ENCODE measurements around the gene POLN. TPM values are rescaled to one million over a fixed set of nuclear protein-coding genes. Genes with fewer than 3 reads are reported as not detected.

Gene POLN
- total RNA-seq, 1 experiment from 2014 or later, result 3.5 TPM

- Mint-ChIP-seq H3K27ac (no peak overlapping the region; the same call in 1 of the 2 replicates), H3K4me1 (no peaks in the 10 kb centered on the region), H3K9me3 (no peaks in the 10 kb centered on the region), H3K4me3 (no peak overlapping the region), H3K27me3 (ENCODE audit: low read depth) (no peaks in the 10 kb centered on the region; the same call in none of the 2 replicates), H3K36me3 (no peaks in the 10 kb centered on the region)
- CTCF ChIA-PET, result no interaction called here
- POLR2A ChIA-PET, result interaction anchor here (0.7 kb wide), 1 partner anchor 64 kb away, joined by 3 read pairs; no protein-coding TSS in a partner anchor
- DNase-seq (ENCODE audit: low spot score) (no peak), ATAC-seq (no peak)
- TF ChIP-seq TEAD4 (CRISPR knock-in tag; IDR thresholded peaks at IDR 0.05) (no peak), TP53 (CRISPR knock-in tag; IDR thresholded peaks at IDR 0.05) (no peak), ZNF317 (CRISPR knock-in tag; IDR thresholded peaks at IDR 0.05; ENCODE audit: borderline replicate concordance, low read depth) (no peak), PREB (CRISPR knock-in tag; IDR thresholded peaks at IDR 0.05; ENCODE audit: borderline replicate concordance) (no peak), KAT7 (CRISPR knock-in tag; IDR thresholded peaks at IDR 0.05; ENCODE audit: borderline replicate concordance) (no peak), RORB (CRISPR knock-in tag; IDR thresholded peaks at IDR 0.05) (no peak), CREB1 (CRISPR knock-in tag; IDR thresholded peaks at IDR 0.05) (no peak), MYBL2 (CRISPR knock-in tag; IDR thresholded peaks at IDR 0.05) (no peak), GTF2I (CRISPR knock-in tag; conservative IDR thresholded peaks at IDR 0.05) (no peak), ZNF396 (CRISPR knock-in tag; IDR thresholded peaks at IDR 0.05; ENCODE audit: borderline replicate concordance) (no peak), SP1 (CRISPR knock-in tag; conservative IDR thresholded peaks at IDR 0.05) (no peak), CBFB (CRISPR knock-in tag; IDR thresholded peaks at IDR 0.05; ENCODE audit: low read depth) (no peak), CTCF (IDR thresholded peaks at IDR 0.05) (no peak), ZBTB21 (CRISPR knock-in tag; IDR thresholded peaks at IDR 0.05; ENCODE audit: borderline replicate concordance) (no peak), ZNF121 (CRISPR knock-in tag; IDR thresholded peaks at IDR 0.05) (no peak), ZBTB43 (CRISPR knock-in tag; IDR thresholded peaks at IDR 0.05) (no peak), ERG (CRISPR knock-in tag; IDR thresholded peaks at IDR 0.05) (no peak), ATF2 (CRISPR knock-in tag; IDR thresholded peaks at IDR 0.05; ENCODE audit: borderline replicate concordance, low read depth) (no peak), ZNF281 (CRISPR knock-in tag; IDR thresholded peaks at IDR 0.05) (no peak)
Measured at GRCh38 chr4:2078584-2078983, 163.3 kb downstream of the POLN start.

Data from WTC11 (cell line).